ENCODE measurements around the gene TSEN2.

The TSEN2 gene

GRCh38 chr3:12471241-12471640 lies 13.0 kb upstream of the TSEN2 start:
- no peak for TF ChIP-seq CTCF (IDR thresholded peaks at IDR 0.05; ENCODE audit: extremely low read depth, insufficient read depth, missing control alignments)
- in situ Hi-C loops (cut with MboI; ENCODE audit: low pct_unique_long_range_greater_than_20kb, low sequenced_read_pairs, unreplicated experiment), result loop anchor here (10.0 kb wide), 1 partner anchor 336 kb away; no protein-coding TSS in a partner anchor
- DNase-seq (ENCODE audit: low spot score), result no peak

GRCh38 chr3:12472000-12472610 lies 12.2 kb upstream of the TSEN2 start:
- TF ChIP-seq CTCF (IDR thresholded peaks at IDR 0.05; ENCODE audit: extremely low read depth, insufficient read depth, missing control alignments), result no peak
- no peak for DNase-seq (ENCODE audit: low spot score)
- in situ Hi-C loops (cut with MboI; ENCODE audit: low pct_unique_long_range_greater_than_20kb, low sequenced_read_pairs, unreplicated experiment), result loop anchor here (10.0 kb wide), 1 partner anchor 337 kb away; no protein-coding TSS in a partner anchor

DNA sequence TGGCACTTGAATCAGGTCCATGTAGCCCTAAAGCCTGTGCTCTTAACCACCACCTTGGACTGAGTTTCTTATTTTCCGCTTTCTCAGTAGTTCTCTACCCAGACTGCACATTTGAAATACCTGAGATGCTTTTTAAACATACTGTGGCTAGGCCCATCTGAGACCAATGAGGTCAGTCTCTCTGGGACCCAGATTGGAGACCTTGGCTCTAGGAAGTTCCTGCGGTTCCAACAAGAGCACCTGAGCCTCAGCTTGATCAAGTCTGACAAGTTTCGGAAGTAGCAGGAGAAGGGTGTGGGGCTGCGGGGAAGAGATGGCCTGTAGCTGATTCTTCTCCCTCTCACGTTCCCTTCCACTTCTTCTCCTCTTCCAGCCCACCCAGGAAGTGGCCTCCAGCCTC lies 11.5 kb upstream of the TSEN2 start:
- in situ Hi-C loops (cut with MboI; ENCODE audit: low pct_unique_long_range_greater_than_20kb, low sequenced_read_pairs, unreplicated experiment), result loop anchor here (10.0 kb wide), 1 partner anchor 338 kb away; no protein-coding TSS in a partner anchor
- DNase-seq (ENCODE audit: low spot score), result no peak
- no peak for TF ChIP-seq CTCF (IDR thresholded peaks at IDR 0.05; ENCODE audit: extremely low read depth, insufficient read depth, missing control alignments)

DNA sequence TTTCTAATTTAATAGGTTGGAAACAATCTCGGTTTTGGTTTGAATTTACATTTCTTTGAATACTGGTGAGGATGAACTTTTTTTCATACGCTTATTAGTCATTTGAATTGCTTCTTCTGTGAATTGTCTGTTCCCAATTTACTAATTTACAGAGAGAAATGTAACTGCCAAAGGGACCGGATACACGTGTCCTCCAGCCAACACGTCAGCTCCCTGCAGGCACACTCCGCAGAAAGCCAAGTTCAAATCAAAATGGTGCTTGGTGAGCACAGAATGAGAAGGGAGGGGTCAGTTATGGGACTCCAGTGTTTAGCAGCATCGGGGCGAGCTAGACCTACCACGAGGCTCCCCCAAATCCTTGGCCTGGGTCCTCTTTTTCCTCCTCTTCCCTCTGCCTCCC lies 10.8 kb upstream of the TSEN2 start:
- TF ChIP-seq CTCF (IDR thresholded peaks at IDR 0.05; ENCODE audit: extremely low read depth, insufficient read depth, missing control alignments), result no peak
- in situ Hi-C loops (cut with MboI; ENCODE audit: low pct_unique_long_range_greater_than_20kb, low sequenced_read_pairs, unreplicated experiment), result loop anchor here (10.0 kb wide), 1 partner anchor 339 kb away; no protein-coding TSS in a partner anchor
- DNase-seq (ENCODE audit: low spot score), result no peak

- in situ Hi-C loops (cut with MboI; ENCODE audit: low pct_unique_long_range_greater_than_20kb, low sequenced_read_pairs, unreplicated experiment), result loop anchor here (10.0 kb wide), 1 partner anchor 342 kb away; no protein-coding TSS in a partner anchor
- TF ChIP-seq CTCF (IDR thresholded peaks at IDR 0.05; ENCODE audit: extremely low read depth, insufficient read depth, missing control alignments), result no peak
- no peak for DNase-seq (ENCODE audit: low spot score)
Observed at GRCh38 chr3:12476238-12476897, 7.9 kb upstream of the TSEN2 start.

GRCh38 chr3:12477256-12477655 lies 7.0 kb upstream of the TSEN2 start:
- TF ChIP-seq CTCF (IDR thresholded peaks at IDR 0.05; ENCODE audit: extremely low read depth, insufficient read depth, missing control alignments), result no peak
- in situ Hi-C loops (cut with MboI; ENCODE audit: low pct_unique_long_range_greater_than_20kb, low sequenced_read_pairs, unreplicated experiment), result loop anchor here (10.0 kb wide), 1 partner anchor 342 kb away; no protein-coding TSS in a partner anchor
- no peak for DNase-seq (ENCODE audit: low spot score)
